NCI-H2227 treated with DMSO at 0.1 percent for 48 hours (cell line): ENCODE data around the gene FAS.
"Not testable (repeated sequence)": the region's sequence is repeated elsewhere in the genome, so short reads cannot be mapped to it uniquely, and the experiment has no call there.

Source experiments
- DNase-seq: peaks from one replicate; lab custom pipeline; 2025; lab: John Stamatoyannopoulos, UW

FAS gene

GRCh38 chr10:88992921-88993524 lies 2.4 kb downstream of the FAS start:
- no peak for DNase-seq

GRCh38 chr10:88994019-88994418 lies 3.4 kb downstream of the FAS start:
- DNase-seq = no peak

GRCh38 chr10:88995156-88995876 lies 4.7 kb downstream of the FAS start:
- DNase-seq = no peak

GRCh38 chr10:88996927-88997326 lies 6.3 kb downstream of the FAS start:
- DNase-seq = no peak

- DNase-seq = no peak
Observed at GRCh38 chr10:88999625-89000024, 9.0 kb downstream of the FAS start.

GRCh38 chr10:89001024-89001728 lies 10.6 kb downstream of the FAS start:
- DNase-seq = no peak

- no peak for DNase-seq
Observed at GRCh38 chr10:89001729-89002072, 11.1 kb downstream of the FAS start.

GRCh38 chr10:89002226-89002978 lies 11.8 kb downstream of the FAS start:
- no peak for DNase-seq

GRCh38 chr10:89003344-89003743 lies 12.7 kb downstream of the FAS start:
- no peak for DNase-seq

- no peak for DNase-seq
Observed at GRCh38 chr10:89007129-89007893, 16.7 kb downstream of the FAS start.

- DNase-seq = not testable (repeated sequence)
Observed at GRCh38 chr10:89018700-89019346, 28.2 kb downstream of the FAS start.

GRCh38 chr10:89019569-89020327 lies 29.1 kb downstream of the FAS start:
- no peak for DNase-seq

- DNase-seq = not testable (repeated sequence)
Observed at GRCh38 chr10:89021526-89021925, 30.9 kb downstream of the FAS start.

GRCh38 chr10:89022734-89023133 lies 32.1 kb downstream of the FAS start:
- no peak for DNase-seq

GRCh38 chr10:89025453-89025852 lies 34.9 kb downstream of the FAS start:
- no peak for DNase-seq

GRCh38 chr10:89029181-89029580 lies 38.6 kb downstream of the FAS start:
- no peak for DNase-seq

- peak; percentile 29 for DNase-seq
Observed at GRCh38 chr10:89029785-89030437, 39.3 kb downstream of the FAS start.

GRCh38 chr10:89030791-89031190 lies 40.2 kb downstream of the FAS start:
- no peak for DNase-seq

GRCh38 chr10:89032141-89032891 lies 41.7 kb downstream of the FAS start:
- DNase-seq = no peak
